Erythroblast (primary cell): ENCODE data around the gene EPN2.

Experiments used
- GATA1 ChIP-seq: IDR thresholded peaks from 2 replicates; pipeline ENCODE4 v1.6.1; 2011; ENCODE audit warnings: low read depth, mild to moderate bottlenecking, control low read depth, low read length, moderate library complexity
- POLR2A ChIP-seq: IDR thresholded peaks from 2 replicates; pipeline ENCODE4 v1.6.1; 2011; ENCODE audit warnings: mild to moderate bottlenecking, low read length

DNA sequence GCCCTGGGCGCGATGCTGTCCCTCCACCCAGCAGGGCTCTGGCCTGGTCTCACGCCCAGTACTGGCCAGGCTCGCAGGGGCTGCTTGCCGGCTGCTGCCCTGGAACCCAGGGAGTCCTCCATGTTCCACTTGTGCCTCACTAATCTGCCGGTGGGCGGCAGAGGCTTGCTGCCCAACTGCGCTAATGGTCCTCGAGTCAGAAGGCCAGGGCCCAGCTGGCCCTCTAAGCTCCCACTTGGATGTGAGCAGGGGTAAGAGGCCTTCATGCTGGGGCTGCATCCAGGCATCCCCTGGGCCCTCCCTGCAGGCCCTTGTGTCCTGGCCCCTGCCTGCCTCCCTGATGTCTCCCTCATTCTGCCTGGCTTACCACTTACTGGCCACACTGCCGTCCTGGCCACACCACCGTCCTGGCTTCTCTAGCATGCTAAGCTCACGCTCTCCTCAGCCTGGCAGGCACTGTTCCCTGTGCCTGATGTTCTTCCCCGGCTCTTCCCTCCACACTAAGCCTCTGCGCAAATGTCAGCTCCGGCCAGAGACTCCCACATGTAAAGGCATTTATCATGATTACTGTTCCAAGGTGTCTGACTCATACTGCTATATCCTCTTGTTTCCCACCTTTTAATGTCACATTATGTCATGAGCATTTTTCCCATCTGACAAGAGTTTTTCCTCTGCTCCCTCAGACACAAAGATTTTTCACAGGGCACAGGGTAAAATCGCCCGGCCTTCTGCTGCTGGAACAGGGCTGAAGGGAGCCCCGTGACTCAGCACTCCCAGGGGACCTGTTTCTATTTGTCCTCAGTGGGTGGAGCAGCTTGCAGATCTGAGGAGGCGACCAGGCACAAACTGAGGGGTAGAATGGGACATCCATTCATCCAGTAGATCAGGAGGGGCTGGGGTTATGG is 109.4 kb downstream of the EPN2 start:
- TF ChIP-seq GATA1 (no peak), POLR2A (no peak)
